ENCODE results near the gene ABCF3. TPM values are rescaled to one million over a fixed set of nuclear protein-coding genes. Genes with fewer than 3 reads are reported as not detected.

ABCF3 gene
- total and polyA plus RNA-seq, 2 of the 13 experiments (the other 11 are each of a cell fraction or from before 2014, with no cell fraction given), result 38.8 to 46.5 TPM

DNA sequence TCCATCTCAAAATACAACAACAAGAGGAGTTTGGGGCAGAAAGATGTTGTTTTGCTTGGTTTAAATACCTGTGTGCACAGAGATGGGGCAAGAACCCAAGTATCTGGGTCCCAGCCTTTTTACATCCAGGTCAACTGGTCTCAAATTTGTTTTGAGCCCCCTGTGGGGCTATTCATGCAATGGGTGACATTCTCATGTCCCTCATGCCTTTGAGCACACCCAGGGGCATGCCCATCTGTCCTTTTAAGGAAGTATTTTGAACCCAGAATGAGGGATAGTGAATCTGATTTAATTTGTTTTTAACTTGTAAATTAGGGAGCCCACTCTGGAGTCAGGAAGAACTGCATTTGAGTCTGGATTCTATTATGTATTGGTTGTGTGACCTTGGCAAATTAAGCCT, 14.8 kb downstream of the ABCF3 start (continued):
- TF ChIP-seq KAT2B (IDR thresholded peaks at IDR 0.05; ENCODE audit: borderline replicate concordance, low read depth, low read length), result no peak
- TF ChIP-seq, protein P1, sequence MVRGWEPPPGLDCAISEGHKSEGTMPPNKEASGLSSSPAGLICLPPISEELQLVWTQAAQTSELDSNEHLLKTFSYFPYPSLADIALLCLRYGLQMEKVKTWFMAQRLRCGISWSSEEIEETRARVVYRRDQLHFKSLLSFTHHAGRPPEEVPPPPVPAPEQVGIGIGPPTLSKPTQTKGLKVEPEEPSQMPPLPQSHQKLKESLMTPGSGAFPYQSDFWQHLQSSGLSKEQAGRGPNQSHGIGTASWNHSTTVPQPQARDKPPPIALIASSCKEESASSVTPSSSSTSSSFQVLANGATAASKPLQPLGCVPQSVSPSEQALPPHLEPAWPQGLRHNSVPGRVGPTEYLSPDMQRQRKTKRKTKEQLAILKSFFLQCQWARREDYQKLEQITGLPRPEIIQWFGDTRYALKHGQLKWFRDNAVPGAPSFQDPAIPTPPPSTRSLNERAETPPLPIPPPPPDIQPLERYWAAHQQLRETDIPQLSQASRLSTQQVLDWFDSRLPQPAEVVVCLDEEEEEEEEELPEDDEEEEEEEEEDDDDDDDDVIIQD (CRISPR knock-in tag; IDR thresholded peaks at IDR 0.05; ENCODE audit: low read depth), result no peak
- no peak for TF ChIP-seq ZNF30 (CRISPR knock-in tag; IDR thresholded peaks at IDR 0.05)
- no peak for TF ChIP-seq ONECUT2 (CRISPR knock-in tag; IDR thresholded peaks at IDR 0.05)

DNA sequence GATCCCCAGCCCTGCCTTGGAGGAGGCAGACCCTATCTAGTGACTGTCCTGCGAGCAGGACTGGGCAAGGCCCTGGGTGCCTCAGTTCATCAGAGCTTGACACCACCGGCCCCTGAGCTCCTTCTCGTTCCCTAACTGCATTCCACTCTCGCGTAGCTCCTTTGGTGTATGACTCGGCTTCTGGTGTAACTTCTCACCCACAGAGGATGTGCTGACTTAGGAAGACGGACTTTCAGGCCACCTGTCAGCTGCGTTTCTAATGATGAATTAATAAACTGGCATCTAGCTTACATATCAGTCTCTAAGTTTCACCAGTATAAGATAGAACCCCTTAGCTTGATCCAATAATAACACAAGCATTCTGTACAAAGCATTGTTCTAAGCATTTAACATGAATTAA, 17.5 kb downstream of the ABCF3 start:
- intact Hi-C loops (cut with micrococcal nuclease; ENCODE audit: unreplicated experiment), result no loop called here
- Histone ChIP-seq H3K4me1 (ENCODE audit: insufficient read depth, low read length) (no peaks in the 10 kb centered on the region), H3K79me2 (ENCODE audit: insufficient read depth, low read length) (no peaks in the 10 kb centered on the region), H3K9me3 (ENCODE audit: low read length) (no peaks in the 10 kb centered on the region), H3K4me3 (replicated peaks in 1 of 3; ENCODE audit: insufficient read depth in 1 of 3, low read depth in 2 of 3, low read length in 3 of 3) (no peak overlapping the region), H2AFZ (ENCODE audit: low read length) (no peak overlapping the region), H4K20me1 (ENCODE audit: insufficient read depth, low read length) (no peaks in the 10 kb centered on the region), H3K27me3 (ENCODE audit: control insufficient read depth in 1 of 2, insufficient read depth in 2 of 2, low read length in 2 of 2) (peaks cover 7 to 41% of the 10 kb centered on the region in 2 experiments; a peak in 4 of 5 replicates), H3K27ac (ENCODE audit: extremely low read length, insufficient read depth, low read length) (no peak overlapping the region), H3K4me2 (ENCODE audit: low read depth, low read length) (no peak overlapping the region), H3K36me3 (replicated peaks in 1 of 2; ENCODE audit: control insufficient read depth in 1 of 2, insufficient read depth in 2 of 2, low read length in 2 of 2) (no peaks in the 10 kb centered on the region), H3K9ac (ENCODE audit: insufficient read depth, low read depth, low read length) (no peak overlapping the region)
- 19% methylated on average over 3 of the region's 8 CpGs for WGBS (ENCODE audit: low lambda C conversion rate)
- POLR2A ChIA-PET, result interaction anchor here (1.6 kb wide), 1 partner anchor 20 kb away, joined by 4 read pairs; no protein-coding TSS in a partner anchor
- DNase-seq (ENCODE audit: low spot score) (no peak), FAIRE-seq (no peak), ATAC-seq (no peak)
- BruUV-seq (replicated peaks), result no TSS peak
- CTCF ChIA-PET (ENCODE audit: low intra/inter-chr PET ratio, low total read pairs), result no interaction called here
- in situ Hi-C loops (cut with HindIII; ENCODE audit: extremely low pct_ligation_motif_present, low pct_unique_long_range_greater_than_20kb), result no loop called here
- TF ChIP-seq SRSF9 (IDR thresholded peaks at IDR 0.05; ENCODE audit: borderline replicate concordance, insufficient read depth, low read depth, low read length, poor library complexity, severe bottlenecking) (no peak), ZNF564 (CRISPR knock-in tag; IDR thresholded peaks at IDR 0.05) (no peak), SAP130 (CRISPR knock-in tag; IDR thresholded peaks at IDR 0.05; ENCODE audit: low read depth) (no peak), GABPA (IDR thresholded peaks at IDR 0.05; ENCODE audit: low read depth, low read length) (no peak), GABPA (CRISPR knock-in tag; IDR thresholded peaks at IDR 0.05; ENCODE audit: low read depth) (no peak), KLF13 (CRISPR knock-in tag; IDR thresholded peaks at IDR 0.05) (no peak), ONECUT2 (CRISPR knock-in tag; IDR thresholded peaks at IDR 0.05) (no peak)
- TF ChIP-seq, protein P2, sequence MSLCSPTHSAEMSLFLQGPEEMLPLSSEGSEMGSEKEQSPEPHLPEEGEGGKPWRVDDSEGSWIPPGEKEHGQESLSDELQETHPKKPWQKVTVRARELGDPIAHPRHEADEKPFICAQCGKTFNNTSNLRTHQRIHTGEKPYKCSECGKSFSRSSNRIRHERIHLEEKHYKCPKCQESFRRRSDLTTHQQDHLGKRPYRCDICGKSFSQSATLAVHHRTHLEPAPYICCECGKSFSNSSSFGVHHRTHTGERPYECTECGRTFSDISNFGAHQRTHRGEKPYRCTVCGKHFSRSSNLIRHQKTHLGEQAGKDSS (CRISPR knock-in tag; IDR thresholded peaks at IDR 0.05; ENCODE audit: borderline replicate concordance, low read depth), result no peak
- TF ChIP-seq, protein P3, sequence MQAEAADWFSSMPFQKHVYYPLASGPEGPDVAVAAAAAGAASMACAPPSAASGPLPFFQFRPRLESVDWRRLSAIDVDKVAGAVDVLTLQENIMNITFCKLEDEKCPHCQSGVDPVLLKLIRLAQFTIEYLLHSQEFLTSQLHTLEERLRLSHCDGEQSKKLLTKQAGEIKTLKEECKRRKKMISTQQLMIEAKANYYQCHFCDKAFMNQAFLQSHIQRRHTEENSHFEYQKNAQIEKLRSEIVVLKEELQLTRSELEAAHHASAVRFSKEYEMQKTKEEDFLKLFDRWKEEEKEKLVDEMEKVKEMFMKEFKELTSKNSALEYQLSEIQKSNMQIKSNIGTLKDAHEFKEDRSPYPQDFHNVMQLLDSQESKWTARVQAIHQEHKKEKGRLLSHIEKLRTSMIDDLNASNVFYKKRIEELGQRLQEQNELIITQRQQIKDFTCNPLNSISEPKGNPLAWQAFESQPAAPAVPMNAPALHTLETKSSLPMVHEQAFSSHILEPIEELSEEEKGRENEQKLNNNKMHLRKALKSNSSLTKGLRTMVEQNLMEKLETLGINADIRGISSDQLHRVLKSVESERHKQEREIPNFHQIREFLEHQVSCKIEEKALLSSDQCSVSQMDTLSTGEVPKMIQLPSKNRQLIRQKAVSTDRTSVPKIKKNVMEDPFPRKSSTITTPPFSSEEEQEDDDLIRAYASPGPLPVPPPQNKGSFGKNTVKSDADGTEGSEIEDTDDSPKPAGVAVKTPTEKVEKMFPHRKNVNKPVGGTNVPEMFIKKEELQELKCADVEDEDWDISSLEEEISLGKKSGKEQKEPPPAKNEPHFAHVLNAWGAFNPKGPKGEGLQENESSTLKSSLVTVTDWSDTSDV (CRISPR knock-in tag; IDR thresholded peaks at IDR 0.05), result no peak

Measured in HepG2 (cell line).